A673 (cell line): ENCODE results near the gene KRT2. TPM values are rescaled to one million over a fixed set of nuclear protein-coding genes. Genes with fewer than 3 reads are reported as not detected.

ENCODE experiments used
- BruUV-seq: library from RNA; stranded (reverse); fragments of 400-500 nt; replicated peaks from 2 replicates; lab custom pipeline; 2021; lab: Mats Ljungman, UMichigan
- CTCF ChIA-PET: fragments of 300-600 bp; sonication (Branson Sonifier 250); formaldehyde crosslinking; loops from one replicate; lab custom pipeline; 2022; ENCODE audit warnings: antibody characterized with exemption; lab: Charles Lee
- POLR2A ChIA-PET: fragments of 300-600 bp; sonication (Branson Sonifier 250); formaldehyde crosslinking; loops from one replicate; lab custom pipeline; 2022; ENCODE audit warnings: antibody characterized with exemption; ENCODE audit not compliant: low non-redundant PET; lab: Charles Lee
- DNase-seq: peaks from one replicate; pipeline ENCODE4 v3.0.0-alpha.2; 2015; ENCODE audit warnings: low spot score
- H3K27ac ChIP-seq: fragments of 200-600 bp; sonication (generic); 2 replicates; pipeline ENCODE4 v1.5.1; 2016; ENCODE audit warnings: mixed run types, low read depth, mild to moderate bottlenecking, mixed read lengths, antibody characterized with exemption, low read length; ENCODE audit not compliant: poor library complexity, severe bottlenecking
- H3K27me3 ChIP-seq: fragments of 200-600 bp; sonication (generic); replicated peaks from 2 replicates; pipeline ENCODE4 v1.6.1; 2017; ENCODE audit warnings: mixed run types, low read depth, mild to moderate bottlenecking, mixed read lengths, antibody characterized with exemption, low read length; ENCODE audit not compliant: insufficient read depth, poor library complexity
- H3K36me3 ChIP-seq: fragments of 200-600 bp; sonication (generic); 2 replicates; pipeline ENCODE4 v1.6.1; 2016; ENCODE audit warnings: mixed run types, mild to moderate bottlenecking, mixed read lengths, antibody characterized with exemption, low read length; ENCODE audit not compliant: insufficient read depth, poor library complexity, severe bottlenecking
- H3K4me1 ChIP-seq: fragments of 200-600 bp; sonication (generic); 2 replicates; pipeline ENCODE4 v1.6.1; 2017; ENCODE audit warnings: mixed run types, mild to moderate bottlenecking, mixed read lengths, antibody characterized with exemption, low read length; ENCODE audit not compliant: insufficient read depth, poor library complexity, severe bottlenecking
- H3K4me3 ChIP-seq: fragments of 200-600 bp; sonication (generic); 2 replicates; pipeline ENCODE4 v1.5.1; 2016; ENCODE audit warnings: low read depth, mixed run types, mild to moderate bottlenecking, mixed read lengths, low read length; ENCODE audit not compliant: poor library complexity, severe bottlenecking
- H3K9me3 ChIP-seq: fragments of 200-600 bp; sonication (generic); 2 replicates; pipeline ENCODE4 v1.6.1; 2016; ENCODE audit warnings: mixed run types, low read depth, mild to moderate bottlenecking, mixed read lengths, antibody characterized with exemption, low read length; ENCODE audit not compliant: poor library complexity, severe bottlenecking
- EZH2 ChIP-seq: fragments of 200-600 bp; sonication (generic); IDR thresholded peaks from 2 replicates; pipeline ENCODE4 v1.6.1; 2017; ENCODE audit warnings: borderline replicate concordance, low read depth, mild to moderate bottlenecking, mixed read lengths, antibody characterized with exemption, low read length; ENCODE audit not compliant: poor library complexity, severe bottlenecking
- intact Hi-C: fragments of 100-400 bp; cut with micrococcal nuclease; formaldehyde crosslinking; loops from one replicate; pipeline ENCODE4 v1.10.0; 2022; ENCODE audit not compliant: unreplicated experiment
- total RNA-seq: library from RNA; stranded (reverse); gene quantifications from 2 replicates; pipeline ENCODE4 v1.2.3, GENCODE V29; 2021
- TF ChIP-seq, protein P1 (sequence below): fragments of 300-800, 200-600 bp; sonication (generic); conservative IDR thresholded peaks from 2 replicates; pipeline ENCODE4 v1.5.1; 2017; ENCODE audit warnings: low read depth, mild to moderate bottlenecking, antibody characterized with exemption, low read length, moderate library complexity, mixed read lengths

Gene KRT2
- total RNA-seq, 1 experiment from 2014 or later: not detected

DNA sequence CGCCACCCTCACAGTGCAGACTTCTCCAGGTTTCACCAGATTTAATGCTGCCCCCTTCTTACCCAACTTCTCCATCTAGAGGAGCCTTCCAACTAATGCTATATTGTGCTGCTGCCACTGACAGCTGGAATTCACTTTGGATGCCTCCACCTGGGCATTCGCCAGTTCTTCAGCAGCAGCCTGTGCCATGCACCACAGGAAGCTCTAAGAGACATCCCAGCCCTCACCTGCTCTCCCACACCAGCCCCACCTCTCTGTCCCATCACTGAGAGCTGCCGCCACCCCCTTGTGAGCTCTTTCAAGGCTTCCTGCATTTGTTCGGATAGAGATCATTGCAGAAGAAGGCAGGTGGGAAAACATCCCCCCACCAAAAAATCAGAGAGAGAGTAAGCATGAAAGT is 4.6 kb upstream of the KRT2 start:
- BruUV-seq: no TSS peak
- POLR2A ChIA-PET: no interaction called here
- CTCF ChIA-PET: no interaction called here
- no peak for DNase-seq
- TF ChIP-seq EZH2: no peak
- TF ChIP-seq, protein P1, sequence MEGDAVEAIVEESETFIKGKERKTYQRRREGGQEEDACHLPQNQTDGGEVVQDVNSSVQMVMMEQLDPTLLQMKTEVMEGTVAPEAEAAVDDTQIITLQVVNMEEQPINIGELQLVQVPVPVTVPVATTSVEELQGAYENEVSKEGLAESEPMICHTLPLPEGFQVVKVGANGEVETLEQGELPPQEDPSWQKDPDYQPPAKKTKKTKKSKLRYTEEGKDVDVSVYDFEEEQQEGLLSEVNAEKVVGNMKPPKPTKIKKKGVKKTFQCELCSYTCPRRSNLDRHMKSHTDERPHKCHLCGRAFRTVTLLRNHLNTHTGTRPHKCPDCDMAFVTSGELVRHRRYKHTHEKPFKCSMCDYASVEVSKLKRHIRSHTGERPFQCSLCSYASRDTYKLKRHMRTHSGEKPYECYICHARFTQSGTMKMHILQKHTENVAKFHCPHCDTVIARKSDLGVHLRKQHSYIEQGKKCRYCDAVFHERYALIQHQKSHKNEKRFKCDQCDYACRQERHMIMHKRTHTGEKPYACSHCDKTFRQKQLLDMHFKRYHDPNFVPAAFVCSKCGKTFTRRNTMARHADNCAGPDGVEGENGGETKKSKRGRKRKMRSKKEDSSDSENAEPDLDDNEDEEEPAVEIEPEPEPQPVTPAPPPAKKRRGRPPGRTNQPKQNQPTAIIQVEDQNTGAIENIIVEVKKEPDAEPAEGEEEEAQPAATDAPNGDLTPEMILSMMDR: no peak
- H3K27me3 ChIP-seq: no peaks in the 10 kb centered on the region
- H3K27ac ChIP-seq: no peak overlapping the region
- intact Hi-C loops: no loop called here
- H3K4me1 ChIP-seq: no peaks in the 10 kb centered on the region
- H3K4me3 ChIP-seq: no peak overlapping the region
- H3K36me3 ChIP-seq: no peaks in the 10 kb centered on the region
- H3K9me3 ChIP-seq: no peaks in the 10 kb centered on the region

DNA sequence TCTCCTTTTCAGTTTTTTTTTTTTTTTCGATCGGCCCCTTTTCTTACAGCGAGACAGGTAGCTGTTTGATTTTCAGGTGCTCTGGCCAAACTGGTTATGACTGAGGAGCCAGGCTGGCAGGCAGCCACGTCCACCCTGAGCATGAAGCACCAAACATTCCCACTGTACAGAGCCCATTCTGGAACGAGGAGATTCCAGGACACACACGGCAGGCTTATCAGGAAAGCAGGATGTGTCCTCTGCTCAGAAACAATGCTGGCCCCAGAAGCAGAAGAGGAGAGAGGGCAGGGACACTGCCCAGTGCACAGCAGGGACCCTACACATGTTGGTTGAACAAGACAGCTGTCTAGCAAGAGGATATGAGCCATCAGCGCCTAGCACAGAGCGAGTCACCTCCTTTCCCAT is 3.7 kb upstream of the KRT2 start:
- POLR2A ChIA-PET: no interaction called here
- intact Hi-C loops: no loop called here
- TF ChIP-seq, protein P1: no peak
- TF ChIP-seq EZH2: no peak

DNA sequence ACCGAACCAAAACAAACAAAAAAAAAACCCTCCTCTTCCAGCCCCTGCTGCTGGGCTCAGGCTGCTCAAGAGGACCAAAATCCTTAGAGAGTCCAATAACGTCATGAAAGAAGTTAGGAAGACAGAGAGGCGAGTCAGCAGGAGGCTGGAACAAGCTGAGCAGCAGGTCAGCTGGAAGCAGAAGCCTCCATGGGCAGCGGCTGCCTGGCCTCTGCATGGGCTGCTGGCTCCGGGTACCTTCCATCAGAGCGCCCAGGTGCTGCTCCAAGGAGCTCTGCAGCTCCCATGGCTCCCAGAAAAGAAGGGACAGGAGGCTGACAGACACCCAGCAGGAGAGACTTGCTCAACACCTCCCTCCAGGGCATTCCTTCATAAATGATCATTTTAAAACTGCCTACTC is 3.2 kb upstream of the KRT2 start:
- no peaks in the 10 kb centered on the region for H3K9me3 ChIP-seq
- no peaks in the 10 kb centered on the region for H3K36me3 ChIP-seq
- CTCF ChIA-PET: no interaction called here
- H3K4me3 ChIP-seq: no peak overlapping the region
- DNase-seq: no peak
- TF ChIP-seq EZH2: no peak
- TF ChIP-seq, protein P1: no peak
- H3K27ac ChIP-seq: no peak overlapping the region
- BruUV-seq: no TSS peak
- POLR2A ChIA-PET: no interaction called here
- no peaks in the 10 kb centered on the region for H3K27me3 ChIP-seq
- H3K4me1 ChIP-seq: no peaks in the 10 kb centered on the region
- intact Hi-C loops: no loop called here

More for the DNA sequence above, 3.7 kb upstream of the KRT2 start:
- Histone ChIP-seq H3K9me3 (no peaks in the 10 kb centered on the region), H3K27ac (no peak overlapping the region), H3K27me3 (no peaks in the 10 kb centered on the region), H3K36me3 (no peaks in the 10 kb centered on the region), H3K4me3 (no peak overlapping the region), H3K4me1 (no peaks in the 10 kb centered on the region)
- DNase-seq: no peak
- CTCF ChIA-PET: no interaction called here
- BruUV-seq: no TSS peak
